Right lobe of liver (tissue), 6 donors: Measurements from ENCODE around the gene PDE4A. TPM values are rescaled to one million over a fixed set of nuclear protein-coding genes. Genes with fewer than 3 reads are reported as not detected.

Experiments used
- ATAC-seq, 4 donors: fragments of 200-7000 bp; cut with Tn5 transposase; one replicate each; pipeline ENCODE4 v1.9.1; 2020; ENCODE audit warnings: mild to moderate bottlenecking in 4 of 4, moderate library complexity in 4 of 4
- DNase-seq, 3 donors: peaks; one replicate each; pipeline ENCODE4 v3.0.0-alpha.2; 2020
- H3K27ac ChIP-seq, 3 donors: fragments of 200-600 bp; one replicate each; pipeline ENCODE4 v1.8.0; 2022
- H3K27me3 ChIP-seq, 2 donors: fragments of 200-600 bp; one replicate each; pipeline ENCODE4 v1.8.0; 2022
- H3K36me3 ChIP-seq, 4 donors: fragments of 200-600 bp; sonication (generic) in 1 of 4; one replicate each; pipeline versions ENCODE4 v1.5.1 to v1.8.0; 2017 to 2022; ENCODE audit warnings: control low read depth in 1 of 4
- H3K4me1 ChIP-seq, 4 donors: fragments of 200-600 bp; sonication (generic) in 1 of 4; one replicate each; pipeline versions ENCODE4 v1.5.1 to v1.8.0; 2017 to 2022; ENCODE audit warnings: control low read depth in 1 of 4
- H3K4me3 ChIP-seq, 3 donors: fragments of 200-600 bp; one replicate each; pipeline ENCODE4 v1.8.0; 2022
- H3K9me3 ChIP-seq, 4 donors: fragments of 200-600 bp; sonication (generic) in 1 of 4; one replicate each; pipeline versions ENCODE4 v1.5.1 to v1.8.0; 2017 to 2022; ENCODE audit warnings: control low read depth in 1 of 4
- CTCF ChIP-seq, 4 donors: fragments of 200-600 bp in 3 of 4; fragments of 450-650 bp in 1 of 4; IDR thresholded peaks; one replicate each; pipeline versions ENCODE4 v1.5.1 to v1.8.0; 2016 to 2022; ENCODE audit warnings: antibody characterized with exemption in 4 of 4, mild to moderate bottlenecking in 2 of 4
- POLR2A ChIP-seq: fragments of 450-650 bp; IDR thresholded peaks from one replicate; pipeline ENCODE4 v1.6.1; 2017; ENCODE audit warnings: antibody characterized with exemption, mild to moderate bottlenecking
- WGBS: methylation state at CpG from one replicate; pipeline ENCODE4 v1.1.6; 2018; ENCODE audit warnings: low coverage, low lambda C conversion rate; ENCODE audit not compliant: insufficient coverage; ENCODE audit errors: missing lambda C conversion rate; 5-methylcytosine and 5-hydroxymethylcytosine counted together
- intact Hi-C, 2 donors: fragments of 100-400 bp; cut with DNase I; formaldehyde crosslinking; loops; one replicate each; pipeline versions ENCODE4 v1.11.2 to v1.14.1; 2022
- total RNA-seq, 6 experiments: library from RNA; depleted of rRNA in 2 of 6; stranded (reverse); fragments of >200 nt in 2 of 6; fragmentation: NEBNext Ultra II Directional in 3 of 6; extraction: Animal tissue kit (Norgen Biotek cat#: 25700) in 3 of 6; gene quantifications; one replicate each; pipeline versions ENCODE4 v1.1.0 to v1.2.4, GENCODE V29; 2016 to 2023
- donor health status: DM: no; HTN: yes; CAD: no.
- donor health status: DM: no; HTN: no; CAD: no.
- donor health status: DM: no; HTN: no; CAD: no.
- donor health status: DM: no; HTN: yes; CAD: no.
- donor health status: DM: no; HTN: yes; CAD: no.

PDE4A gene
- total RNA-seq, 6 experiments from 2014 or later = 1.2 to 5.8 (median 2.7) TPM

- no peak for TF ChIP-seq POLR2A
- TF ChIP-seq CTCF (IDR thresholded peaks at IDR 0.05) = no peak
- no peak overlapping the region for H3K4me3 ChIP-seq
- no peak overlapping the region for H3K27ac ChIP-seq
- ATAC-seq (no peak), DNase-seq (no peak)
- intact Hi-C loops = no loop called here
- H3K4me1 ChIP-seq = no peaks in the 10 kb centered on the region
- H3K9me3 ChIP-seq = no peaks in the 10 kb centered on the region
- WGBS = 88% methylated on average over 6 of the region's 12 CpGs
- no peaks in the 10 kb centered on the region for H3K27me3 ChIP-seq
- no peaks in the 10 kb centered on the region for H3K36me3 ChIP-seq
These were observed 47.8 kb downstream of the PDE4A start for GRCh38 chr19:10468133-10468532.

- Histone ChIP-seq H3K4me1 (no peaks in the 10 kb centered on the region), H3K36me3 (no peaks in the 10 kb centered on the region), H3K9me3 (no peaks in the 10 kb centered on the region), H3K27ac (no peak overlapping the region), H3K27me3 (no peaks in the 10 kb centered on the region), H3K4me3 (no peak overlapping the region)
- 15% methylated on average over 5 of the region's 6 CpGs for WGBS
- intact Hi-C loops = no loop called here
- TF ChIP-seq CTCF (IDR thresholded peaks at IDR 0.05) (peak in 3 of 4 donors; percentile 34 to 46 (median 36)), POLR2A (no peak)
- DNase-seq = no peak
- peak in 3 of 4 donors; percentile 36 to 52 (median 48) for ATAC-seq
These were observed 51.6 kb downstream of the PDE4A start for GRCh38 chr19:10471909-10472308.

- Histone ChIP-seq H3K4me1 (no peaks in the 10 kb centered on the region), H3K27ac (no peak overlapping the region), H3K27me3 (no peaks in the 10 kb centered on the region), H3K4me3 (no peak overlapping the region), H3K36me3 (no peaks in the 10 kb centered on the region), H3K9me3 (no peaks in the 10 kb centered on the region)
- ATAC-seq = no peak
- TF ChIP-seq CTCF (IDR thresholded peaks at IDR 0.05) = no peak
- no peak for TF ChIP-seq POLR2A
- intact Hi-C loops = no loop called here
- WGBS = 52% methylated on average over 5 of the region's 5 CpGs
- DNase-seq = no peak
These were observed 52.9 kb downstream of the PDE4A start for GRCh38 chr19:10473192-10473591.

GRCh38 chr19:10474962-10475451 lies 54.7 kb downstream of the PDE4A start:
- 60% methylated on average over 6 of the region's 6 CpGs for WGBS
- Histone ChIP-seq H3K9me3 (no peaks in the 10 kb centered on the region), H3K27me3 (no peaks in the 10 kb centered on the region), H3K27ac (no peak overlapping the region), H3K4me3 (no peak overlapping the region), H3K36me3 (no peaks in the 10 kb centered on the region), H3K4me1 (peaks cover 0 to 7% (median 0%) of the 10 kb centered on the region in 4 donors)
- TF ChIP-seq CTCF (IDR thresholded peaks at IDR 0.05) = no peak
- TF ChIP-seq POLR2A = no peak
- intact Hi-C loops = no loop called here
- DNase-seq = no peak
- ATAC-seq = no peak

- H3K4me1 ChIP-seq = peaks cover 0 to 7% (median 0%) of the 10 kb centered on the region in 4 donors
- 33% methylated on average over 5 of the region's 5 CpGs for WGBS
- H3K4me3 ChIP-seq = peak overlapping the region in 1 of 3 donors; percentile 32
- H3K36me3 ChIP-seq = no peaks in the 10 kb centered on the region
- ATAC-seq (no peak), DNase-seq (no peak)
- no peaks in the 10 kb centered on the region for H3K9me3 ChIP-seq
- H3K27ac ChIP-seq = no peak overlapping the region
- intact Hi-C loops = no loop called here
- no peak for TF ChIP-seq POLR2A
- TF ChIP-seq CTCF (IDR thresholded peaks at IDR 0.05) = no peak
- H3K27me3 ChIP-seq = no peaks in the 10 kb centered on the region
These were observed 58.1 kb downstream of the PDE4A start for GRCh38 chr19:10478476-10478875.
